HG02588 (cell line): Measurements from ENCODE around the gene ESRRB.

Experiments used
- ATAC-seq: cut with Tn5 transposase; IDR thresholded peaks from one replicate; pipeline ENCODE4 v1.9.1; 2021; ENCODE audit warnings: mild to moderate bottlenecking, moderate library complexity; ENCODE audit not compliant: unreplicated experiment

The ESRRB gene

GRCh38 chr14:76351941-76352340, 24.0 kb upstream of the ESRRB start:
- no peak for ATAC-seq

- no peak for ATAC-seq
These were observed 23.2 kb upstream of the ESRRB start for GRCh38 chr14:76352639-76353281.

- no peak for ATAC-seq
These were observed 21.6 kb upstream of the ESRRB start for GRCh38 chr14:76354310-76354709.

GRCh38 chr14:76355771-76356170, 20.2 kb upstream of the ESRRB start:
- ATAC-seq: no peak

GRCh38 chr14:76371066-76371465, 4.9 kb upstream of the ESRRB start:
- no peak for ATAC-seq

GRCh38 chr14:76373456-76373855, 2.5 kb upstream of the ESRRB start:
- ATAC-seq: no peak

GRCh38 chr14:76375484-76375883, 453 bp upstream of the ESRRB start:
- no peak for ATAC-seq

- ATAC-seq: no peak
These were observed 506 bp downstream of the ESRRB start for GRCh38 chr14:76376409-76376877.

GRCh38 chr14:76376878-76377734, 1.2 kb downstream of the ESRRB start:
- no peak for ATAC-seq

- ATAC-seq: no peak
These were observed 1.8 kb downstream of the ESRRB start for GRCh38 chr14:76377735-76378074.

GRCh38 chr14:76380991-76381390, 5.1 kb downstream of the ESRRB start:
- ATAC-seq: no peak

GRCh38 chr14:76381817-76382494, 6.0 kb downstream of the ESRRB start:
- no peak for ATAC-seq

- ATAC-seq: no peak
These were observed 6.5 kb downstream of the ESRRB start for GRCh38 chr14:76382495-76382832.

GRCh38 chr14:76385435-76385834, 9.5 kb downstream of the ESRRB start:
- no peak for ATAC-seq

- ATAC-seq: no peak
These were observed 11.2 kb downstream of the ESRRB start for GRCh38 chr14:76386944-76387782.

GRCh38 chr14:76389841-76390240, 13.9 kb downstream of the ESRRB start:
- ATAC-seq: no peak

- no peak for ATAC-seq
These were observed 14.7 kb downstream of the ESRRB start for GRCh38 chr14:76390621-76391020.

GRCh38 chr14:76391981-76392690, 16.2 kb downstream of the ESRRB start:
- no peak for ATAC-seq

GRCh38 chr14:76394569-76394968, 18.6 kb downstream of the ESRRB start:
- no peak for ATAC-seq

GRCh38 chr14:76395161-76395560, 19.2 kb downstream of the ESRRB start:
- ATAC-seq: no peak
